ENCODE data around the gene TLR7. TPM values are rescaled to one million over a fixed set of nuclear protein-coding genes. Genes with fewer than 3 reads are reported as not detected.

TLR7 gene
- total and polyA plus RNA-seq, 2 donors (not counting 3 experiments of a cell fraction or from before 2014, with no cell fraction given): not detected

GRCh38 chrX:12917753-12918152 lies 50.9 kb downstream of the TLR7 start:
- no peak for TF ChIP-seq CTCF (IDR thresholded peaks at IDR 0.05; ENCODE audit: extremely low read depth in 1 of 2, insufficient read depth in 1 of 2, low read depth in 1 of 2, low read length in 2 of 2)
- no peak for TF ChIP-seq JUN (IDR thresholded peaks at IDR 0.05; ENCODE audit: borderline replicate concordance, insufficient read depth, insufficient read length, low read depth)
- no peak for TF ChIP-seq POLR2A (IDR thresholded peaks at IDR 0.05; ENCODE audit: low read depth, low read length)
- TF ChIP-seq MAX (IDR thresholded peaks at IDR 0.05; ENCODE audit: insufficient read depth, insufficient read length): no peak
- dilution Hi-C loops (cut with MboI; ENCODE audit: extremely low pct_ligation_motif_present, low sequenced_read_pairs) (no loop called here), intact Hi-C loops (cut with micrococcal nuclease) (no loop called here)
- Histone ChIP-seq H3K4me3 (replicated peaks in 1 of 3; ENCODE audit: insufficient read depth in 1 of 3, low read depth in 1 of 3, low read length in 3 of 3) (no peak overlapping the region), H3K4me1 (ENCODE audit: control insufficient read depth, extremely low read depth, insufficient read depth, low read length) (no peaks in the 10 kb centered on the region), H4K20me1 (replicated peaks; ENCODE audit: control insufficient read depth, extremely low read depth, insufficient read depth, low read length) (no peaks in the 10 kb centered on the region), H3K79me2 (ENCODE audit: control insufficient read depth, insufficient read depth, low read length) (no peaks in the 10 kb centered on the region), H3K27ac (ENCODE audit: insufficient read depth, low read depth, low read length) (no peak overlapping the region), H3K9me3 (replicated peaks; ENCODE audit: control insufficient read depth, insufficient read depth, low read length) (no peaks in the 10 kb centered on the region), H3K4me2 (ENCODE audit: insufficient read depth, low read length) (no peak overlapping the region), H3K27me3 (ENCODE audit: control insufficient read depth in 2 of 2, insufficient read depth in 2 of 2, low read length in 2 of 2) (peaks cover 0 to 2% of the 10 kb centered on the region in 2 experiments), H3K9me1 (replicated peaks; ENCODE audit: control insufficient read depth, extremely low read depth, insufficient read depth, low read length) (no peaks in the 10 kb centered on the region), H3K9ac (replicated peaks; ENCODE audit: extremely low read depth, insufficient read depth, low read length) (no peak overlapping the region), H3K36me3 (ENCODE audit: control insufficient read depth in 2 of 2, extremely low read depth in 1 of 2, insufficient read depth in 2 of 2, low read length in 2 of 2) (no peaks in the 10 kb centered on the region), H2AFZ (ENCODE audit: low read depth, low read length) (no peak overlapping the region)
- BruUV-seq (replicated peaks): no TSS peak
- DNase-seq (ENCODE audit: low read depth, low spot score) (no peak), FAIRE-seq (no peak)
- ChIA-PET POLR2A (no interaction called here), CTCF (no interaction called here)

GRCh38 chrX:12919051-12919450 lies 52.2 kb downstream of the TLR7 start:
- CTCF ChIA-PET: no interaction called here
- FAIRE-seq (no peak), DNase-seq (ENCODE audit: low read depth, low spot score) (no peak)
- TF ChIP-seq MYC (IDR thresholded peaks at IDR 0.05; ENCODE audit: low read depth, low read length) (no peak), MAX (IDR thresholded peaks at IDR 0.05; ENCODE audit: insufficient read depth, insufficient read length) (no peak), CTCF (IDR thresholded peaks at IDR 0.05; ENCODE audit: extremely low read depth in 1 of 2, insufficient read depth in 1 of 2, low read depth in 1 of 2, low read length in 2 of 2) (no peak)
- H3K4me3 ChIP-seq (replicated peaks in 1 of 3; ENCODE audit: insufficient read depth in 1 of 3, low read depth in 1 of 3, low read length in 3 of 3): no peak overlapping the region
- no peaks in the 10 kb centered on the region for H4K20me1 ChIP-seq (replicated peaks; ENCODE audit: control insufficient read depth, extremely low read depth, insufficient read depth, low read length)
- no peak overlapping the region for H3K4me2 ChIP-seq (ENCODE audit: insufficient read depth, low read length)
- no peaks in the 10 kb centered on the region for H3K79me2 ChIP-seq (ENCODE audit: control insufficient read depth, insufficient read depth, low read length)
- H3K4me1 ChIP-seq (ENCODE audit: control insufficient read depth, extremely low read depth, insufficient read depth, low read length): no peaks in the 10 kb centered on the region
- intact Hi-C loops (cut with micrococcal nuclease): no loop called here
- no peak overlapping the region for H3K9ac ChIP-seq (replicated peaks; ENCODE audit: extremely low read depth, insufficient read depth, low read length)
- no peak overlapping the region for H3K27ac ChIP-seq (ENCODE audit: insufficient read depth, low read depth, low read length)
- H3K27me3 ChIP-seq (ENCODE audit: control insufficient read depth in 2 of 2, insufficient read depth in 2 of 2, low read length in 2 of 2): peaks cover 3% of the 10 kb centered on the region in 2 experiments
- no peaks in the 10 kb centered on the region for H3K9me1 ChIP-seq (replicated peaks; ENCODE audit: control insufficient read depth, extremely low read depth, insufficient read depth, low read length)
- dilution Hi-C loops (cut with MboI; ENCODE audit: extremely low pct_ligation_motif_present, low sequenced_read_pairs): no loop called here
- no TSS peak for BruUV-seq (replicated peaks)
- H3K36me3 ChIP-seq (ENCODE audit: control insufficient read depth in 2 of 2, extremely low read depth in 1 of 2, insufficient read depth in 2 of 2, low read length in 2 of 2): no peaks in the 10 kb centered on the region
- no peak overlapping the region for H2AFZ ChIP-seq (ENCODE audit: low read depth, low read length)
- no peaks in the 10 kb centered on the region for H3K9me3 ChIP-seq (replicated peaks; ENCODE audit: control insufficient read depth, insufficient read depth, low read length)
- POLR2A ChIA-PET: no interaction called here

All from endothelial cell of umbilical vein (primary cell).